ENCODE data around the gene ATP6AP1.
A peak's percentile ranks its signal among the peaks of the same experiment; 100 is the strongest.

The ATP6AP1 gene

DNA sequence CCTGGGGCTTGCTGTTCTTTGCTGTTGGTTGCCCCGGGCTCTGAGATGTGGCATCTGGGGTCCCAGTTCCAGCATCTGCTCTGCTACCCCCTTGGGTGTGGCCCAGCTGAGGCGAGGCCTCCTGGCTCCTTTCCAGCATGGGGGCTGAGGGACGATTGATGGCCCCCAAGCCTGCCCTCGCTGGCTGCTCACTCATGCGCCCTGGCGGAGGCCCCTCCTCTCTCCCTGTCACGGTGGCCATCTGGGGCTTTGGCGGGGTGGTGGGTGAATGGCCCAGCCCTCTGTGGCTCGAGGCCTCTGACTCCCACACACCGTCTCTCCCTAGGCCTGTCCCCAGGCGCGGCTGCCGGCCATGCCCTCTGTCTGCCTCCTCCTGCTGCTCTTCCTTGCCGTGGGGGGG lies 31.4 kb downstream of the ATP6AP1 start:
- Histone ChIP-seq H3F3A (ENCODE audit: control insufficient read depth, insufficient read depth) (no peaks in the 10 kb centered on the region), H4K20me1 (ENCODE audit: control insufficient read depth, insufficient read depth, low read depth, low read length) (no peaks in the 10 kb centered on the region), H3K4me1 (ENCODE audit: control insufficient read depth, low read length) (peaks cover 11% of the 10 kb centered on the region), H3K36me3 (ENCODE audit: control insufficient read depth, low read length) (no peaks in the 10 kb centered on the region), H3K27ac (ENCODE audit: low read depth, low read length) (no peak overlapping the region), H3K4me3 (ENCODE audit: low read length) (no peak overlapping the region), H3K9me2 (replicated peaks; ENCODE audit: control insufficient read depth, low read length) (no peaks in the 10 kb centered on the region), H3K27me3 (ENCODE audit: control insufficient read depth, low read length) (no peaks in the 10 kb centered on the region), H3K79me2 (ENCODE audit: control insufficient read depth, low read length) (peaks cover 14% of the 10 kb centered on the region), H3K4me2 (ENCODE audit: low read length) (peak overlapping the region; percentile 75), H3K9me3 (ENCODE audit: control insufficient read depth, insufficient read depth, low read length) (no peaks in the 10 kb centered on the region)
- TF ChIP-seq EZH2phosphoT487 (IDR thresholded peaks at IDR 0.05; ENCODE audit: borderline replicate concordance, low read length) = no peak
- TF ChIP-seq, protein P1, sequence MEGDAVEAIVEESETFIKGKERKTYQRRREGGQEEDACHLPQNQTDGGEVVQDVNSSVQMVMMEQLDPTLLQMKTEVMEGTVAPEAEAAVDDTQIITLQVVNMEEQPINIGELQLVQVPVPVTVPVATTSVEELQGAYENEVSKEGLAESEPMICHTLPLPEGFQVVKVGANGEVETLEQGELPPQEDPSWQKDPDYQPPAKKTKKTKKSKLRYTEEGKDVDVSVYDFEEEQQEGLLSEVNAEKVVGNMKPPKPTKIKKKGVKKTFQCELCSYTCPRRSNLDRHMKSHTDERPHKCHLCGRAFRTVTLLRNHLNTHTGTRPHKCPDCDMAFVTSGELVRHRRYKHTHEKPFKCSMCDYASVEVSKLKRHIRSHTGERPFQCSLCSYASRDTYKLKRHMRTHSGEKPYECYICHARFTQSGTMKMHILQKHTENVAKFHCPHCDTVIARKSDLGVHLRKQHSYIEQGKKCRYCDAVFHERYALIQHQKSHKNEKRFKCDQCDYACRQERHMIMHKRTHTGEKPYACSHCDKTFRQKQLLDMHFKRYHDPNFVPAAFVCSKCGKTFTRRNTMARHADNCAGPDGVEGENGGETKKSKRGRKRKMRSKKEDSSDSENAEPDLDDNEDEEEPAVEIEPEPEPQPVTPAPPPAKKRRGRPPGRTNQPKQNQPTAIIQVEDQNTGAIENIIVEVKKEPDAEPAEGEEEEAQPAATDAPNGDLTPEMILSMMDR (IDR thresholded peaks at IDR 0.05; ENCODE audit: low read depth, low read length, poor library complexity, severe bottlenecking) = no peak

DNA sequence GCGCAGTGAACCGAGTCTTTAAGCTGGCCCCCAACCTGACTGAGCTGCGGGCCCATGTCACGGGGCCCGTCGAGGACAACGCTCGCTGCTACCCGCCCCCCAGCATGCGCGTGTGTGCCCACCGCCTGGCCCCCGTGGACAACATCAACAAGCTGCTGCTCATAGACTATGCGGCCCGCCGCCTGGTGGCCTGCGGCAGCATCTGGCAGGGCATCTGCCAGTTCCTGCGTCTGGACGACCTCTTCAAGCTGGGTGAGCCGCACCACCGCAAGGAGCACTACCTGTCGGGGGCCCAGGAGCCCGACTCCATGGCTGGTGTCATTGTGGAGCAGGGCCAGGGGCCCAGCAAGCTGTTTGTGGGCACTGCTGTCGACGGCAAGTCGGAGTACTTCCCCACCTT lies 31.8 kb downstream of the ATP6AP1 start:
- H3K4me1 ChIP-seq (ENCODE audit: control insufficient read depth, low read length) = peaks cover 11% of the 10 kb centered on the region
- no peaks in the 10 kb centered on the region for H3K27me3 ChIP-seq (ENCODE audit: control insufficient read depth, low read length)
- no peak overlapping the region for H3K27ac ChIP-seq (ENCODE audit: low read depth, low read length)
- no peaks in the 10 kb centered on the region for H3F3A ChIP-seq (ENCODE audit: control insufficient read depth, insufficient read depth)
- no peaks in the 10 kb centered on the region for H4K20me1 ChIP-seq (ENCODE audit: control insufficient read depth, insufficient read depth, low read depth, low read length)
- TF ChIP-seq, protein P1 (IDR thresholded peaks at IDR 0.05; ENCODE audit: low read depth, low read length, poor library complexity, severe bottlenecking) = no peak
- no peak for TF ChIP-seq EZH2phosphoT487 (IDR thresholded peaks at IDR 0.05; ENCODE audit: borderline replicate concordance, low read length)
- H3K9me2 ChIP-seq (replicated peaks; ENCODE audit: control insufficient read depth, low read length) = no peaks in the 10 kb centered on the region
- no peaks in the 10 kb centered on the region for H3K36me3 ChIP-seq (ENCODE audit: control insufficient read depth, low read length)
- no peaks in the 10 kb centered on the region for H3K9me3 ChIP-seq (ENCODE audit: control insufficient read depth, insufficient read depth, low read length)
- H3K4me3 ChIP-seq (ENCODE audit: low read length) = no peak overlapping the region
- no peak overlapping the region for H3K4me2 ChIP-seq (ENCODE audit: low read length)
- peaks cover 14% of the 10 kb centered on the region for H3K79me2 ChIP-seq (ENCODE audit: control insufficient read depth, low read length)

DNA sequence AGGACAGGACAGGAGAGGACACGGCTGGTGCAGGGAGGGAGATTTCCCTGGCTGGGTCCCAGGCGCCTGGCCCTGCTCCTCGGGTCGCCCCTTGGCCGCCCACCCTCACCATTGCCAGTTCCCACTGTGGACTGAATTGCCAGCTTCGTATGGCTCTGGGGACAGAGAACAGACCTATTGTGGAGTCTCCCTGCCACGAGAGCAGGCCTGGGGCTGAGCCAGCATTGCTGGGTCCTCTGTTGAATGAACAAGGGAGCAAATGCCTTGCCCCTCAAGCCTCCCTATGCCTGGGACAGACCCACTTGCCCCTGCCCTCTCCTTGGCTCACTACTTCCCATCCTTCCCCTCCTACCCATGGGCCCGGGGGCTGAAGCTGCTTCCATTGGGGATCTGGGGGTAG lies 33.9 kb downstream of the ATP6AP1 start:
- Histone ChIP-seq H3K36me3 (ENCODE audit: control insufficient read depth, low read length) (no peaks in the 10 kb centered on the region), H3K4me1 (ENCODE audit: control insufficient read depth, low read length) (peaks cover 8% of the 10 kb centered on the region)

More for the DNA sequence above, 33.9 kb downstream of the ATP6AP1 start:
- Histone ChIP-seq H3K9me2 (replicated peaks; ENCODE audit: control insufficient read depth, low read length) (no peaks in the 10 kb centered on the region), H3K4me2 (ENCODE audit: low read length) (no peak overlapping the region), H3K79me2 (ENCODE audit: control insufficient read depth, low read length) (peaks cover 14% of the 10 kb centered on the region), H4K20me1 (ENCODE audit: control insufficient read depth, insufficient read depth, low read depth, low read length) (no peaks in the 10 kb centered on the region), H3K27me3 (ENCODE audit: control insufficient read depth, low read length) (no peaks in the 10 kb centered on the region), H3K9me3 (ENCODE audit: control insufficient read depth, insufficient read depth, low read length) (no peaks in the 10 kb centered on the region), H3F3A (ENCODE audit: control insufficient read depth, insufficient read depth) (no peaks in the 10 kb centered on the region), H3K4me3 (ENCODE audit: low read length) (no peak overlapping the region), H3K27ac (ENCODE audit: low read depth, low read length) (no peak overlapping the region)
- TF ChIP-seq, protein P1 (IDR thresholded peaks at IDR 0.05; ENCODE audit: low read depth, low read length, poor library complexity, severe bottlenecking) = no peak
- no peak for TF ChIP-seq EZH2phosphoT487 (IDR thresholded peaks at IDR 0.05; ENCODE audit: borderline replicate concordance, low read length)

Measured in DOHH2 (cell line).